PC-9 (cell line): ENCODE results near the gene NRARP. TPM values are rescaled to one million over a fixed set of nuclear protein-coding genes. Genes with fewer than 3 reads are reported as not detected.

Experiments
- BruUV-seq: library from RNA; stranded (reverse); fragments of 400-500 nt; replicated peaks from 2 replicates; lab custom pipeline; 2021; lab: Mats Ljungman, UMichigan
- CTCF ChIA-PET: fragments of 300-600 bp; sonication (Branson Sonifier 250); formaldehyde crosslinking; loops from one replicate; lab custom pipeline; 2022; ENCODE audit warnings: antibody characterized with exemption; lab: Charles Lee
- POLR2A ChIA-PET: fragments of 300-600 bp; sonication (Branson Sonifier 250); formaldehyde crosslinking; loops from one replicate; lab custom pipeline; 2022; ENCODE audit warnings: antibody characterized with exemption; ENCODE audit not compliant: unreplicated experiment; lab: Charles Lee
- DNase-seq, 2 experiments: peaks; one replicate each; pipeline versions ENCODE4 v3.0.0 to v3.0.0-alpha.2; 2015 to 2022; ENCODE audit warnings: mixed read lengths in 1 of 2
- H2AFZ ChIP-seq: fragments of 200-600 bp; sonication (generic); 2 replicates; pipeline ENCODE4 v1.8.1; 2017; ENCODE audit warnings: antibody characterized with exemption
- H3F3A ChIP-seq: fragments of 200-600 bp; sonication (generic); 2 replicates; pipeline ENCODE4 v1.8.1; 2017; ENCODE audit warnings: antibody characterized with exemption, mild to moderate bottlenecking, low read depth; ENCODE audit not compliant: insufficient read depth
- H3K27ac ChIP-seq: fragments of 200-600 bp; sonication (generic); 2 replicates; pipeline ENCODE4 v1.6.1; 2016; ENCODE audit warnings: mixed run types
- H3K27me3 ChIP-seq: fragments of 200-600 bp; sonication (generic); 2 replicates; pipeline ENCODE4 v1.6.1; 2016; ENCODE audit warnings: low read depth, mixed run types; ENCODE audit not compliant: insufficient read depth
- H3K36me3 ChIP-seq: fragments of 200-600 bp; sonication (generic); 2 replicates; pipeline ENCODE4 v1.6.1; 2016; ENCODE audit warnings: low read depth, mixed run types
- H3K4me1 ChIP-seq: fragments of 200-600 bp; sonication (generic); replicated peaks from 2 replicates; pipeline ENCODE4 v1.6.1; 2016; ENCODE audit warnings: mixed run types; ENCODE audit not compliant: insufficient read depth
- H3K4me2 ChIP-seq: fragments of 200-600 bp; sonication (generic); 2 replicates; pipeline ENCODE4 v1.6.1; 2017; ENCODE audit warnings: mixed run types
- H3K4me3 ChIP-seq: fragments of 200-600 bp; sonication (generic); 2 replicates; pipeline ENCODE4 v1.6.1; 2016; ENCODE audit warnings: mixed run types
- H3K79me2 ChIP-seq: fragments of 200-600 bp; sonication (generic); 2 replicates; pipeline ENCODE4 v1.6.1; 2017; ENCODE audit warnings: low read depth, mixed run types
- H3K9me2 ChIP-seq: fragments of 200-600 bp; sonication (generic); 2 replicates; pipeline ENCODE4 v1.8.1; 2017; ENCODE audit warnings: mild to moderate bottlenecking; ENCODE audit not compliant: insufficient read depth
- H3K9me3 ChIP-seq: fragments of 200-600 bp; sonication (generic); 2 replicates; pipeline ENCODE4 v1.8.1; 2016; ENCODE audit warnings: low read depth; ENCODE audit not compliant: insufficient read depth
- H4K20me1 ChIP-seq: fragments of 200-600 bp; sonication (generic); 2 replicates; pipeline ENCODE4 v1.8.1; 2017; ENCODE audit not compliant: insufficient read depth
- EZH2 ChIP-seq: fragments of 200-600 bp; sonication (generic); IDR thresholded peaks from 2 replicates; pipeline ENCODE4 v1.8.0; 2017; ENCODE audit warnings: antibody characterized with exemption, low read depth
- intact Hi-C: fragments of 100-400 bp; cut with micrococcal nuclease; formaldehyde crosslinking; loops from one replicate; pipeline ENCODE4 v1.10.0; 2022; ENCODE audit not compliant: unreplicated experiment
- total RNA-seq: library from RNA; stranded (reverse); gene quantifications from 2 replicates; pipeline ENCODE4 v1.2.3, GENCODE V29; 2021
- TF ChIP-seq, protein P1 (sequence below): fragments of 200-600 bp; sonication (generic); conservative IDR thresholded peaks from 2 replicates; pipeline ENCODE4 v1.6.1; 2017; ENCODE audit warnings: mixed run types, antibody characterized with exemption, mild to moderate bottlenecking, moderate library complexity

Gene NRARP
- total RNA-seq, 1 experiment from 2014 or later, result 20.6 TPM

DNA sequence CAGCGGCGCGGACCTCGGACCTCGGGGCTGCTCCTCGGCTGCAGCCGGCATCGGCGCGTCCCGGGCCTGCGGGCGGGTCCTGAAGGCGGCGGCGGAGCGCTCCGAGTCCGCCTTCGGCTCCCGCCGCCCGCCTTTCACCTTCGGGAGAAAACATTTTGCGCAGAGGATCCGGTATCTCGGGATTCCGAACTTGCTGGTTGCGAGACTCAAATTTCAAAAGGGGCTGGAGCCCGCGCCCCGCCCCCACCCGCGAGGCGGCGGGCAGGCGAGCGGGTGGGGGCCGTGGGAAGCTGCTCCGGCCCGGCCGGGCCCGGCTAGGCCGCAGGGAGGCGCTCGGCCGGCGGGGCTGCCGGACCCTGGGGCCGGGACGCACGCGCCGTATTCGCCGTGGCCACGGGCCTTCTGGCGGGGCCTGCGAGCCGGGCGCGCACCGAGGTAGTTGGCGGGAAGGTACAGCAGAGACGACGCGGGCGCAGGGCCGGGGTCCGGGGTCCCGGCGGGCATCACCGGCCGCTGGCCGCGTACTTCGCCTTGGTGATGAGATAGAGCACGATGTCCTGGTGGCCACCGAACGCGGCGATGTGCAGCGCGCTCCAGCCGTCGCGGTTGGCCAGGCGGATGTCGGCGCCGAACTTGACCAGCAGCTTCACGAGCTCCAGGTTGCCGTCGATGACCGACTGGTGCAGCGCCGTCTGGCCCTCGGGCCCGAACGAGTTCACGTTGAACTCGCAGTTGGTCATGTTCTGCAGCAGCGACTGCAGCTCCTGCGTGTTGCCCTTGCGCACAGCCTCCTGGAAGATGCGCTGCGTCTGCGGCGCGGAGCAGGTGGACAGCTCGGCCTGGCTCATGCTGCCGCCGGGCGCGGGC lies 757 bp downstream of the NRARP start:
- peaks cover 38% of the 10 kb centered on the region; the same call in 1 of the 2 replicates for H3F3A ChIP-seq
- intact Hi-C loops, result loop anchor here (1.0 to 5.0 kb wide), 3 partner anchors 121 to 226 kb away; partner anchors contain the start of genes EXD3 and NOXA1
- no peaks in the 10 kb centered on the region for H3K27me3 ChIP-seq
- CTCF ChIA-PET, result interaction anchor here (0.6 to 2.2 kb wide), 5 partner anchors 10 to 255 kb away, joined by 3 to 10 read pairs (median 6); no protein-coding TSS in a partner anchor
- H3K36me3 ChIP-seq, result no peaks in the 10 kb centered on the region
- H3K27ac ChIP-seq, result peak overlapping the region; percentile 75
- peaks cover 14% of the 10 kb centered on the region for H4K20me1 ChIP-seq
- no peaks in the 10 kb centered on the region for H3K9me3 ChIP-seq
- no TSS peak for BruUV-seq
- peak overlapping the region; percentile 96 for H3K4me2 ChIP-seq
- H3K4me3 ChIP-seq, result peak overlapping the region; percentile 98
- DNase-seq, result peak; percentile 57 to 84
- TF ChIP-seq, protein P1, sequence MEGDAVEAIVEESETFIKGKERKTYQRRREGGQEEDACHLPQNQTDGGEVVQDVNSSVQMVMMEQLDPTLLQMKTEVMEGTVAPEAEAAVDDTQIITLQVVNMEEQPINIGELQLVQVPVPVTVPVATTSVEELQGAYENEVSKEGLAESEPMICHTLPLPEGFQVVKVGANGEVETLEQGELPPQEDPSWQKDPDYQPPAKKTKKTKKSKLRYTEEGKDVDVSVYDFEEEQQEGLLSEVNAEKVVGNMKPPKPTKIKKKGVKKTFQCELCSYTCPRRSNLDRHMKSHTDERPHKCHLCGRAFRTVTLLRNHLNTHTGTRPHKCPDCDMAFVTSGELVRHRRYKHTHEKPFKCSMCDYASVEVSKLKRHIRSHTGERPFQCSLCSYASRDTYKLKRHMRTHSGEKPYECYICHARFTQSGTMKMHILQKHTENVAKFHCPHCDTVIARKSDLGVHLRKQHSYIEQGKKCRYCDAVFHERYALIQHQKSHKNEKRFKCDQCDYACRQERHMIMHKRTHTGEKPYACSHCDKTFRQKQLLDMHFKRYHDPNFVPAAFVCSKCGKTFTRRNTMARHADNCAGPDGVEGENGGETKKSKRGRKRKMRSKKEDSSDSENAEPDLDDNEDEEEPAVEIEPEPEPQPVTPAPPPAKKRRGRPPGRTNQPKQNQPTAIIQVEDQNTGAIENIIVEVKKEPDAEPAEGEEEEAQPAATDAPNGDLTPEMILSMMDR, result no peak
- TF ChIP-seq EZH2, result no peak
- no peaks in the 10 kb centered on the region for H3K9me2 ChIP-seq
- H3K79me2 ChIP-seq, result peaks cover 22% of the 10 kb centered on the region
- POLR2A ChIA-PET, result interaction anchor here (0.5 to 1.7 kb wide), 8 partner anchors 10 to 371 kb away, joined by 3 to 12 read pairs (median 5); partner anchors contain the start of genes EXD3, NOXA1 and TOR4A
- H2AFZ ChIP-seq, result no peak overlapping the region
- H3K4me1 ChIP-seq, result peaks cover 20% of the 10 kb centered on the region

DNA sequence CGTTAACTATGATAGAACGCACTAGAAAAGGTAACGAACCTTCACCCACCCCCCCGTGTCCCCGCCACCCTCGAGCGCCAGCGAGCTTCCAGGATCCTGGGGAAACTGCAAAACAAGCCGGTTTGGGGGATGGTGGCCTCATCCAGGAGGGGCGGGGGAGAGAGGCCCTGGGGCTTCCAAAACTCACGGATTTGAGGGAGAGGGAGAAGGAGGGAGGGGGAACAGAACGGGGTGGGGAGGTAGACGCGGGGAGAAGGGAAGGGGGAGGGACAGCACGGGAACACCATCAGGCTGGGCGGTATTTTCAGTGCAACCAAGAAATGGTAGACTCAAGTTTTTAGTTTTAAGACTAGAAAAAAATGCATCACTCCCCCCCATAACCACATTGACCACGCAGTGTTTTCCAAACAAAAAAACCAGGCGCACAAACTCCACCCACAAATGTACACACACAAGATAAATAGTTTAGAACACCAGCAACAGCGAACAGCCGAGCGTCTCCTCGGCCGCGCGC lies 1.4 kb downstream of the NRARP start:
- intact Hi-C loops, result loop anchor here (1.0 to 5.0 kb wide), 3 partner anchors 122 to 227 kb away; partner anchors contain the start of genes EXD3 and NOXA1
- peak; percentile 46 to 53 for DNase-seq
- Histone ChIP-seq H3K27me3 (no peaks in the 10 kb centered on the region), H4K20me1 (peaks cover 14% of the 10 kb centered on the region), H3K4me3 (peak overlapping the region; percentile 98), H3K9me2 (no peaks in the 10 kb centered on the region), H3F3A (peaks cover 38% of the 10 kb centered on the region; the same call in 1 of the 2 replicates), H3K36me3 (no peaks in the 10 kb centered on the region), H3K27ac (peak overlapping the region; percentile 75), H3K4me1 (peaks cover 20% of the 10 kb centered on the region), H3K4me2 (peak overlapping the region; percentile 96), H3K79me2 (peaks cover 22% of the 10 kb centered on the region), H2AFZ (no peak overlapping the region), H3K9me3 (no peaks in the 10 kb centered on the region)
- TF ChIP-seq, protein P1, result no peak
- no peak for TF ChIP-seq EZH2
- ChIA-PET CTCF (interaction anchor here (1.9 to 2.2 kb wide), 2 partner anchors 10 to 19 kb away, joined by 7 to 10 read pairs; no protein-coding TSS in a partner anchor), POLR2A (no interaction called here)
- no TSS peak for BruUV-seq

DNA sequence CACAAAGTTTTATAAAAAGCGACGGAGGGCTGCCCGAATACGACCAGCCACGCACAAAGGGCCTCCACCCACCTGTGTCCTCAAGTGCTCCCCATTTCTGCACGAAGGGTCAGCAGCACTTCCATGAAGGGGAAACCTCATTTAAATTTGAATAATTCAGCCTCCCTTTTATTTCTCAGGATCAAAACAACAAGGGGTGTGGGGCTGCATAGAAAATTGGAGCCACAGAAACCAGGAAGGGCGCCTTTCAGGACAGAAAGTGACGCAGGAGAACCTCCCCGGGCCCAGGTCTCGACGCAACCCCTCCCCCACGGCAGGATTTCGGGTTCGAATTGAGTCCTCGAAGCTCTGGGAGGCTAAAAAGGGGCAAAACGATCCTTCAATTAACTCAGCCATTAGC lies 2.1 kb downstream of the NRARP start:
- Histone ChIP-seq H3K36me3 (no peaks in the 10 kb centered on the region), H3K9me3 (no peaks in the 10 kb centered on the region), H4K20me1 (peaks cover 14% of the 10 kb centered on the region), H3K27me3 (no peaks in the 10 kb centered on the region), H3K4me1 (peaks cover 20% of the 10 kb centered on the region), H3K79me2 (peaks cover 22% of the 10 kb centered on the region), H3F3A (peaks cover 38% of the 10 kb centered on the region; the same call in 1 of the 2 replicates), H3K9me2 (no peaks in the 10 kb centered on the region), H2AFZ (no peak overlapping the region), H3K27ac (no peak overlapping the region), H3K4me2 (peak overlapping the region; percentile 96), H3K4me3 (peak overlapping the region; percentile 98)
- TF ChIP-seq EZH2, result no peak
- TF ChIP-seq, protein P1, result no peak
- DNase-seq, result no peak
- BruUV-seq, result TSS peak; percentile 61
- ChIA-PET POLR2A (no interaction called here), CTCF (no interaction called here)
- intact Hi-C loops, result loop anchor here (2.0 to 5.0 kb wide), 2 partner anchors 123 to 227 kb away; partner anchors contain the start of genes EXD3 and NOXA1
